NCI-H2081 (cell line): Measurements from ENCODE around the gene CAB39.

ENCODE experiments used
- DNase-seq, 2 experiments: peaks; one replicate each; lab custom pipeline; 2025; lab: John Stamatoyannopoulos, UW

Gene CAB39

DNA sequence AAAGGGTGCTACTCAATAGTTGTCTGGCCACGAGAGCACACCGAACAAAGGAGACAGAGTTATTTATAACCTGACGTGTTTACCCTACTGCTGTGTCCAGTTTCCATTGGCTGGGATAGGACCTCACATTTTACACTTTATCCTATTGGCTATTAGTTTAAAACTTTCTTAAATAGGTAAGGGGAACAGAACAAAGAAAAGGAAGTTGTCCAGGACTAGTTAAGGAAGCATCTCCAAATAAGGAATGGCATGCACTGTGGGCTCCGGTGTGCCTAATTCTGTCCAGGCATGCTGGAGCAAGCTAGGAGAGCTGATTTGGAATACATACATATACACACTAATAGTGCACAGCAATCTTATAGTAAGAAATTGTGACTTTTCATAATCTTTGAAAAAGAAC is 72.2 kb downstream of the CAB39 start:
- DNase-seq: no peak

- no peak for DNase-seq
These were observed 72.7 kb downstream of the CAB39 start for GRCh38 chr2:230785346-230785745.

- DNase-seq: no peak
These were observed 74.5 kb downstream of the CAB39 start for GRCh38 chr2:230787101-230787500.

DNA sequence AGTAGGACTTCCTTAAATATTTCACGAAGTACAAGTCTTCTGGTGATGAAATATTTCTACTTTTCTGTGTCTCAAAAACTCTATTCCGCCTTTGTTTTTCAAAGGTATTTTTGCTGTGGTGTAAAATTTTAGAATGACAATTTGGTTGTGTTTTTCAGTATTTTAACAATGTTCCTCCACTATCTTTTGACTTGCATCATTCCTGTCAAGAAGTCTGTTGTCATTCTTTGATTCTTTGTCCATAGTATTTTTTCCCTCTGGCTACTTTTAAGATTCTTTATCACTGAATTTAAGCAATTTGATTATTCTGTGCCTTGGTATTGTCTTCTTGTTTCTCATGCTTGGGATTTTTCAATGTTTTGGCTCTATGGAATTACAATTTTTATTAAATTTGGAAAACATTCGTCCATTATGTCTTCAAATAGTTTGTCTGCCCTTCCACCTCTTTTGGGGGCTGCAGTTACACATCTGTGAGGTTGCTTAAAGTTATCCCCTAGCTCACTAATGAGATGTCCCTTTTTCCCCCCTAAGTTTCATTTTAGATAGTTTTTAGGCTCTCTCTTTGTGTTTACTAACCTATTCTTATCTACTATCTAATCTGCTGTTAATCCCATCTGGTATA is 76.0 kb downstream of the CAB39 start:
- DNase-seq: no peak

DNA sequence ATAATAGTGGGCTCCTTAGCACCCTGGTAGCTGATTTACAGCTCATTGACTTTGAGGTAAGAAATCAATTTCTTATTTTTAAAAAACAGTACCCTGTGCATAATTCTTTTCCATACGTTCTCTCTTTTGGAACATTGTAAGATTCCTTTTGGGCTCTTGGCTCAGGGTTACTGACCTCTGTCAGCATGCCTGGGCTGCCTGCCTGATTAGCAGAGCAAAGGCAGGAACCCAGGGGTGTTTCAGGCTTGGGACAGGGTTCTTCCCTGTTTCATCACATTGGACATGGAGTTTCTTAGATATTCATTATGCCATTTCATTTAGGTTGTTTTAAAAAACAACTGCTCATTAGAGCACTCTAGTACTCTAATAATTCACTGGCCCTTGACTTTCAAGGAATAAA is 78.3 kb downstream of the CAB39 start:
- DNase-seq: no peak

GRCh38 chr2:230793572-230794359 is 81.1 kb downstream of the CAB39 start:
- DNase-seq: no peak

- DNase-seq: no peak
These were observed 81.9 kb downstream of the CAB39 start for GRCh38 chr2:230794497-230794896.

DNA sequence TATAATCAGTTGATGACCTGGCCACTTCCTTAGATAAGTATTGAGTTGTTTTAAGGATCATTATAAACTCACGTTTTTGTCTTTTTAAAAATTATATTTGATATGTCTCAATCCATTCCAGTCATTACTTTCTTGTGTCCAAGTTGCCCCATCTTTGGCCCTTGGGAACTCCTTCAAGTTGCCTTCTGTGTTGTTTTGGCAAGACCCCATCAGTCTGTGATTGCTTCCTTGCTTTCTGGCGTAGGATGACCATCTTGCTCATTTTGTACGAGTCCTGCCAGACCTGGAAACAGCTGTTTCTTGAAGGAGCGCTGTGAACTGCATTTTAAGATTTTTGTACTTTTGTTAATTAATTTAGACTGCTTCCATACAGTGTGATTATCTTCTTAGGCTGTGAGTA is 83.2 kb downstream of the CAB39 start:
- DNase-seq: no peak

GRCh38 chr2:230796280-230796862 is 83.7 kb downstream of the CAB39 start:
- no peak for DNase-seq

DNA sequence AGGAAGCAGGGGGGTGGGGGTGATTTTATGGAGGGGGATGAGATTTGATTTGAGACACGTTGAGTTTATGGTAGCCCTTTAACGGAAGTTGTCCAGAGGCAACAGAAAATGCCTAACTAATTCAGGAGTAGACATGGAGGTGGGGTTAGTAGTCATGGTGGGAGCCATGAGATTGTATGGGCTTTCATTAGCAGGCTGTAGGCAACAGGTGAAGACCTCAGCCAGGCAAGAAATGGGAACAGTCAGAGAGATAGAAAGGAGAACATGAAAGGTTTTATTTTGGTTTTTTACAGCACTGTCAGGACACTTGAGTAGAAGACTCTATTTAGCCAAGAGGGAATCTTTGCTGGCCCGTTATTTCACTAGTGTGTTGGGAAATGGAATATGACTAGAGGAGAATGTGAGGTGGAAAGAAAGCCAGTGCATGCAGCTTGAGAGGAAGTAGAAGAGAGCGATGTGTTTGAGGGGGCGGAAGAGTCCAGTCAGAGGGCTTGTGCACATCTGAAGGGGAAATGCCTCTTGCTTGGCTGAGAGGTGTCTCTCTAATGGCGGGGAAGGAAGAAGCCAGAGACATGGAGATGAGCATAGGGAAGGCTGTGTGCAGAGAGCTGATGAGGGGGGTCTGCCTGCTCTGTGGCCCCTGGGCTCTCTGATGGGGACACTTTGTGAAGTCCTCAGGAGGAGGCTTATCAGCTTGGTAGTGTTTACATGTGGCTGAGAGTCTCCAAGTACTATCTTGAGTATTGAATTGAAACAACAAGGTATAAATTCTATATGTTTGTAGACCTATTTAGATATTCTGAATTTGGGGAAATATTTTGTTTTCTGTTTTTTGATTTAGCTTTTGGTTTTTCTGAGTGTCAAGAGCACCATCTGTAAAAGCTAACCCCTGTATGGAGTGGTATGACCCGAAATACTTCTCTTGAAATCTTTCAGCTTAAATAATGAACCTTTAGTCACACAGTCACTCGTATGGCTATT is 85.2 kb downstream of the CAB39 start:
- no peak for DNase-seq

DNA sequence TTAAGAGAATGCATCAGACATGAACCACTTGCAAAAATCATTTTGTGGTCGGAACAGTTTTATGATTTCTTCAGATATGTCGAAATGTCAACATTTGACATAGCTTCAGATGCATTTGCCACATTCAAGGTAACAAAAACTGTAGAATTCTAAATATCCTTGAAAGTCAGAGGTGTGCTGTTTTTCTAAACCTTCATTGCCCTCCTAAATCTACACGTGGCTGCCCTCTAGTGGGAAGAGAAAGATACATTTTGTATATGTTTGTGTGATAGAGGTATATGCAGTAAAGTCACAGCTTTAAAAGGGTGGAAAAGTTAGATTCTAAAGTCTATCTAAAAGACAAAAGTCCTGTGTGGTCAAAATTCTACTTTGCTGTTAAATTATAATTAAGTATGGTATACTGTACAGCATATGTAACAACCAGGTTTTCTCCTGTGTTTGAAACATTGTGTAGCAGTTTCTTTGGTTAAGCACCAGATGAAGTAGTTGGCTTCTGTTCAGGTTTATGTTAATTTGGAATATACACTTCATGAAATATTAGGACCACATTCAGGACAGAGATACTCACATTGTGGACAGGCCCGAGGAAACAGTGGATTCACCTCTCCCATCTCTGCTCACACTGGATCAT is 86.2 kb downstream of the CAB39 start:
- peak; percentile 7 to 13 for DNase-seq

GRCh38 chr2:230805353-230806017 is 92.8 kb downstream of the CAB39 start:
- no peak for DNase-seq

GRCh38 chr2:230807729-230808128 is 95.1 kb downstream of the CAB39 start:
- no peak for DNase-seq

DNA sequence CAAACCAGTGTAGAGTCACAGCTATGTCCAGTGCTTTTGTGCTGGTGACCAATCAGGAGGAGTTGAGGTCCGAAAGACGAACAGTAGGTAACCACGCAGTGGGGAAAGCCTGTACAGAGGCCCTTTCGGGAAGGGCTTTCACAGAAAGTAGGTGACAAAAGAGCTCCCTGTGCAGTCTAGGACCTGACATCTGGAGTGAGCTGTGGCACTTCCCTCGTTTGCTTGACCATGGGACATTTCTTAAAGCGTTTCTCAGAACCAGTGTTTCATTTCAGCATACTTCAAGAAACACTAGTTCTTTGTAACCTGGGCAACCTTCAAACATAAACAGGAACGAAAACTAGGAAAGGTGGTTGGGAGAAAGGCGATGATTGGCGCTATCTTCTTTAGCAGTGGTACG is 96.4 kb downstream of the CAB39 start:
- DNase-seq: no peak

DNA sequence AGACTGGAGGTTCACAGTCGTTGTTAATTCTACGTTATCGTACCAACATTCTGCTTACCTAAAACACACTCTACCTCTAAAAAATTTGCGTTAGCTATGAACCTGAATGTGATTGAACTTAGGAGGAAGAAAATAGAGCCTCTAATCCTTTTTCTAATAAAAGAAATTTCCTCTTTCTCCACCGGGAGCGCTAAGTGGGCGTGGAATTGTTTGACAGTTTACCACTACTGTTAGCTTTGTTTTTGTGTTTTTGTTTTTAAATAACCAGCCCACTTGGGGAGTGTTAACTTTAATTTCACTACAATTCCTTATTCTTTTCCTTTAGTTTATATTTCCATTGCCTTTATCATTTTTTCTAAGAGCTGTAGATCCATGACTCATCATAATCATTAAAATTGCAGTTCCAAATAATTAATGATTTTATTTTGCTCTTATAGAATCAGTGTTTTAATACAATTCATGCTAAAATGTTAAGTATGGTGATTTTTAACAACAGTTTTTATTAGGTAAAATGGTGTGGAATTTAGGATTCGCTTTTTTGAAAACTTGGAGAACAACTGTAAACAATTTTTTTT is 97.1 kb downstream of the CAB39 start:
- DNase-seq: no peak

DNA sequence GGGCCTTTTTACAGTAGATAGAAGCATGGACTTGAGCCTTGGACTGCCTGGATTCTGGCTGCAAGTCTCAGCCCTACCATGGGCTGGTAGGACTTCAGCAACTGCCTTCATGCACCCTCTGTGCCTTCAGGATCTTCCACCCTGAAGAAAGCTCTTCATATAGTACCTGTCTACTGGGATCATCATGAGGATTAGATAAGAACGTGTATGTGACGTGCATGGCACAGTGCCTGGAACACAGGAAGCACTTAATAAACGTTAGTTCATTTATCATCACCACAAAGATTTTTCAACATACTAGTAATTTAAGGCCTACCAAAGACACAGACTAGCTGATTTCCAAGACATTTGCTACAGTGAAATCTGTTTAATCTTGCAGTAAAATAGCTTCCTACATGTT is 98.9 kb downstream of the CAB39 start:
- DNase-seq: no peak

GRCh38 chr2:230812033-230812432 is 99.4 kb downstream of the CAB39 start:
- no peak for DNase-seq

GRCh38 chr2:230814616-230815015 is 102.0 kb downstream of the CAB39 start:
- DNase-seq: no peak

GRCh38 chr2:230815088-230815487 is 102.4 kb downstream of the CAB39 start:
- DNase-seq: no peak

DNA sequence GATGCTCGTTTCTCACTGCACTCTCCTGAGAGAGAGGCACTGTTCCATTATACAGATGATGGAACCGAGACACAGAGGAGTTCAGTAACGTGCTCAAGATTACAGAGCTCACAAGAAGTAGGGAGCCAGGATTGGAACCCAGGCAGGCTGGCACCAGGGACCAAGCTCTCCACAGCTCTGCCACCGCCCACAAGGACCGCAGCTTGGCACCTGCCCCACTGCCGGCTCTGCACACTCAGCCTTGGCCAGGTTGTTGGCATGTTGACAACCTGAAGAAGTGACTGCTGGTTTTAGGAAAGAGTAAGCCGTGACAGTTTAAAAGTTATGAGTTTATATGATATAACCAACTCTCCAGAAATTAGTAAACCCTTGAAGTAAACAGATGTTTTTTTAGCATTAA is 104.1 kb downstream of the CAB39 start:
- no peak for DNase-seq

- no peak for DNase-seq
These were observed 106.8 kb downstream of the CAB39 start for GRCh38 chr2:230819433-230819832.
